DOHH2 (cell line): ENCODE measurements around the gene EPB41L4B.

Source experiments
- H3F3A ChIP-seq: fragments of 200-600 bp; sonication (generic), shearing (Covaris generic); 2 replicates; pipeline ENCODE4 v1.6.0; 2016; ENCODE audit warnings: antibody characterized with exemption, mild to moderate bottlenecking; ENCODE audit not compliant: control insufficient read depth, insufficient read depth
- H3K27ac ChIP-seq: fragments of 200-600 bp; sonication (generic); 2 replicates; pipeline ENCODE4 v1.5.1; 2014; ENCODE audit warnings: low read depth, mild to moderate bottlenecking, low read length, moderate library complexity
- H3K27me3 ChIP-seq: fragments of 200-600 bp; sonication (generic); 2 replicates; pipeline ENCODE4 v1.6.1; 2014; ENCODE audit warnings: mild to moderate bottlenecking, low read length, mixed read lengths; ENCODE audit not compliant: control insufficient read depth
- H3K36me3 ChIP-seq: fragments of 200-600 bp; sonication (generic); 2 replicates; pipeline ENCODE4 v1.6.1; 2014; ENCODE audit warnings: mild to moderate bottlenecking, low read length, moderate library complexity, mixed read lengths; ENCODE audit not compliant: control insufficient read depth
- H3K4me1 ChIP-seq: fragments of 200-600 bp; sonication (generic); 2 replicates; pipeline ENCODE4 v1.6.1; 2014; ENCODE audit warnings: mild to moderate bottlenecking, low read length, mixed read lengths; ENCODE audit not compliant: control insufficient read depth
- H3K4me2 ChIP-seq: fragments of 200-600 bp; sonication (generic); 2 replicates; pipeline ENCODE4 v1.6.0; 2014; ENCODE audit warnings: mild to moderate bottlenecking, low read length, moderate library complexity
- H3K4me3 ChIP-seq: fragments of 200-600 bp; sonication (generic); 2 replicates; pipeline ENCODE4 v1.5.1; 2014; ENCODE audit warnings: mild to moderate bottlenecking, low read length, mixed read lengths
- H3K79me2 ChIP-seq: fragments of 200-600 bp; sonication (generic); 2 replicates; pipeline ENCODE4 v1.6.1; 2014; ENCODE audit warnings: mild to moderate bottlenecking, low read length, mixed read lengths; ENCODE audit not compliant: control insufficient read depth
- H3K9me2 ChIP-seq: fragments of 200-600 bp; sonication (generic); replicated peaks from 2 replicates; pipeline ENCODE4 v1.6.1; 2014; ENCODE audit warnings: mild to moderate bottlenecking, low read length, mixed read lengths; ENCODE audit not compliant: control insufficient read depth
- H3K9me3 ChIP-seq: fragments of 200-600 bp; sonication (generic); 2 replicates; pipeline ENCODE4 v1.6.1; 2014; ENCODE audit warnings: antibody characterized with exemption, low read length, mixed read lengths; ENCODE audit not compliant: control insufficient read depth, insufficient read depth
- H4K20me1 ChIP-seq: fragments of 200-600 bp; sonication (generic); 2 replicates; pipeline ENCODE4 v1.6.0; 2014; ENCODE audit warnings: low read depth, mild to moderate bottlenecking, antibody characterized with exemption, low read length, moderate library complexity; ENCODE audit not compliant: control insufficient read depth, insufficient read depth
- CTCF ChIP-seq: fragments of 200-600 bp; sonication (generic); IDR thresholded peaks from one replicate; pipeline ENCODE4 v1.5.1; 2014; ENCODE audit warnings: antibody characterized with exemption, mild to moderate bottlenecking, low read depth, low read length; ENCODE audit not compliant: poor library complexity, severe bottlenecking
- EZH2phosphoT487 ChIP-seq: fragments of 200-600 bp; sonication (generic); IDR thresholded peaks from 2 replicates; pipeline ENCODE4 v1.6.1; 2017; ENCODE audit warnings: borderline replicate concordance, mild to moderate bottlenecking, antibody characterized with exemption, low read length, moderate library complexity, mixed read lengths

The EPB41L4B gene

GRCh38 chr9:109212768-109213167 is 108.1 kb downstream of the EPB41L4B start:
- Histone ChIP-seq H3F3A (no peaks in the 10 kb centered on the region), H3K4me1 (no peaks in the 10 kb centered on the region), H3K9me2 (no peaks in the 10 kb centered on the region), H3K79me2 (no peaks in the 10 kb centered on the region), H3K27me3 (peaks cover 3% of the 10 kb centered on the region; the same call in 1 of the 2 replicates), H4K20me1 (no peaks in the 10 kb centered on the region), H3K36me3 (no peaks in the 10 kb centered on the region), H3K4me3 (no peak overlapping the region), H3K9me3 (no peaks in the 10 kb centered on the region), H3K4me2 (no peak overlapping the region), H3K27ac (no peak overlapping the region)
- TF ChIP-seq CTCF: no peak
- TF ChIP-seq EZH2phosphoT487: no peak

- Histone ChIP-seq H3K4me2 (no peak overlapping the region), H3K79me2 (no peaks in the 10 kb centered on the region), H3K36me3 (no peaks in the 10 kb centered on the region), H3K27me3 (peaks cover 3% of the 10 kb centered on the region), H3K4me1 (no peaks in the 10 kb centered on the region), H3K9me2 (no peaks in the 10 kb centered on the region), H3K9me3 (no peaks in the 10 kb centered on the region), H3K4me3 (no peak overlapping the region), H3F3A (no peaks in the 10 kb centered on the region), H3K27ac (no peak overlapping the region), H4K20me1 (no peaks in the 10 kb centered on the region)
- TF ChIP-seq CTCF (peak; percentile 46), EZH2phosphoT487 (no peak)
Measured at GRCh38 chr9:109206670-109207069, 114.2 kb downstream of the EPB41L4B start.

GRCh38 chr9:109205526-109205925 is 115.3 kb downstream of the EPB41L4B start:
- Histone ChIP-seq H3K4me1 (no peaks in the 10 kb centered on the region), H3K27me3 (peaks cover 5% of the 10 kb centered on the region), H3K27ac (no peak overlapping the region), H3K4me3 (no peak overlapping the region), H4K20me1 (no peaks in the 10 kb centered on the region), H3K9me3 (no peaks in the 10 kb centered on the region), H3K79me2 (no peaks in the 10 kb centered on the region), H3K36me3 (no peaks in the 10 kb centered on the region), H3F3A (no peaks in the 10 kb centered on the region), H3K9me2 (no peaks in the 10 kb centered on the region), H3K4me2 (no peak overlapping the region)
- TF ChIP-seq CTCF (no peak), EZH2phosphoT487 (no peak)
